Omental fat pad (tissue), 4 donors: ENCODE data around the gene SLC30A9. TPM values are rescaled to one million over a fixed set of nuclear protein-coding genes. Genes with fewer than 3 reads are reported as not detected.

ENCODE experiments used
- ATAC-seq: fragments of 150-250 bp; one replicate; pipeline ENCODE4 v1.9.1; 2016; ENCODE audit warnings: mild to moderate bottlenecking, moderate library complexity; ENCODE audit not compliant: low FRiP score
- DNase-seq: peaks from one replicate; pipeline ENCODE4 v3.0.0-alpha.2; 2019; ENCODE audit warnings: low spot score
- total RNA-seq, 4 donors: library from RNA; depleted of rRNA; stranded (reverse); fragments of >200 nt; gene quantifications; one replicate each; pipeline ENCODE4 v1.1.0, GENCODE V29; 2016
- TF ChIP-seq, protein P1 (sequence below), 3 donors: fragments of 450-650 bp; IDR thresholded peaks; one replicate each; pipeline ENCODE4 v1.5.1; 2016 to 2017; ENCODE audit warnings: antibody characterized with exemption in 3 of 3, mild to moderate bottlenecking in 3 of 3, moderate library complexity in 2 of 3

SLC30A9 gene
- total RNA-seq, 4 donors from 2014 or later, result 31.6 to 38.8 (median 35.0) TPM

DNA sequence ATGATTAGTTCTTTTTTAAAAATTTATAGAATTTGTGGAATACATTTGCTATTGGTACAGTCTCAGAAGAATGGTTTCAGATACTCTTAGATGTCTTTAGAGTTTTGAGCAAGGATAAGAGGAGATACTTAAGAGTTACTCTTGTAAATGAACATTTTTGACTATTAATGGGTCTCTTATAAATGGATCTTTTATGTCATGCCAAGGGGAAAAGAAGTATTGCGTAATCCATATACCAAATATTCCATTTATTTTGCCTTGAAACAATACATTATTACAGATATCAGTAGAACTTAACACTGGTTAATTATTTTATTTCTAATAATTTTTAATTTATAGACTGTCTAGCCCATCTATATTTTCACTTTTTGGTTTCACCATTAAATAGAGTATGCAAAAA lies 25.9 kb upstream of the SLC30A9 start:
- TF ChIP-seq, protein P1, sequence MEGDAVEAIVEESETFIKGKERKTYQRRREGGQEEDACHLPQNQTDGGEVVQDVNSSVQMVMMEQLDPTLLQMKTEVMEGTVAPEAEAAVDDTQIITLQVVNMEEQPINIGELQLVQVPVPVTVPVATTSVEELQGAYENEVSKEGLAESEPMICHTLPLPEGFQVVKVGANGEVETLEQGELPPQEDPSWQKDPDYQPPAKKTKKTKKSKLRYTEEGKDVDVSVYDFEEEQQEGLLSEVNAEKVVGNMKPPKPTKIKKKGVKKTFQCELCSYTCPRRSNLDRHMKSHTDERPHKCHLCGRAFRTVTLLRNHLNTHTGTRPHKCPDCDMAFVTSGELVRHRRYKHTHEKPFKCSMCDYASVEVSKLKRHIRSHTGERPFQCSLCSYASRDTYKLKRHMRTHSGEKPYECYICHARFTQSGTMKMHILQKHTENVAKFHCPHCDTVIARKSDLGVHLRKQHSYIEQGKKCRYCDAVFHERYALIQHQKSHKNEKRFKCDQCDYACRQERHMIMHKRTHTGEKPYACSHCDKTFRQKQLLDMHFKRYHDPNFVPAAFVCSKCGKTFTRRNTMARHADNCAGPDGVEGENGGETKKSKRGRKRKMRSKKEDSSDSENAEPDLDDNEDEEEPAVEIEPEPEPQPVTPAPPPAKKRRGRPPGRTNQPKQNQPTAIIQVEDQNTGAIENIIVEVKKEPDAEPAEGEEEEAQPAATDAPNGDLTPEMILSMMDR (IDR thresholded peaks at IDR 0.05), result no peak

DNA sequence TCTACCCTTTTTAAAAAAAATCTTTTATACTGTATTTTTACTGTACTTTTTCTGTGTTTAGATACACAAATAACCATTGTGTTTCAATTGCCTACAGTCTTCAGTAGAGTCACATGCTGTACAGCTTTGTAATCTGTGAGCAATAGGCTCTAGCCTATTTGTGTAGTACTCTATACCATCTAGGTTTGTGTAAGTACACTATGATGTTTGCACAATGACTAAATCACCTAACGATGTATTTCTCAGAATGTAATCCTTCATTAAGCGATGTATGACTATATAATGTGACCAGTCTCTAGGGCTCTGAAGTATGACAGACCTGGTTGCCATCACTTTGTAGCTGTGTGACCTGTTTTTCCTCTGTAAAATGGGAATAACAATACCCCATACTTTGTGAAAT lies 22.9 kb upstream of the SLC30A9 start:
- TF ChIP-seq, protein P1 (IDR thresholded peaks at IDR 0.05), result no peak
- ATAC-seq (no peak), DNase-seq (no peak)

More for the DNA sequence above, 25.9 kb upstream of the SLC30A9 start:
- ATAC-seq (no peak), DNase-seq (no peak)

DNA sequence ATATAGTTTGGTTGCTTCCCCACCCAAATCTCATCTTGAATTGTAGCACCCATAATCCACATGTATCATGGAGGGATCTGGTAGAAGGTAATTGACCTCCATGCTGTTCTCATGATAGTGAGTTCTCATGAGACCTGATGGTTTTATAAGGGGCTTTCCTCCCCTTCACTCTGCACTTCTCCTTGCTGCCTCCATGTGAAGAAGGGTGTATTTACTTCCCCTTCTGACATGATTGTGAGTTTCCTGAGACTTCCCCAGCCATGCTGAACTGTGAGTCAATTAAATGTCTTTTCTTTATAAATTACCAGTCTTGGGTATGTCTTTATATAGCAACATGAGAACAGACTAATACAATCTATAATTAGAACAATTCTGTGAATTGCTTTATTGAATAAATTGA lies 20.7 kb upstream of the SLC30A9 start:
- TF ChIP-seq, protein P1 (IDR thresholded peaks at IDR 0.05), result no peak
- ATAC-seq (no peak), DNase-seq (no peak)

DNA sequence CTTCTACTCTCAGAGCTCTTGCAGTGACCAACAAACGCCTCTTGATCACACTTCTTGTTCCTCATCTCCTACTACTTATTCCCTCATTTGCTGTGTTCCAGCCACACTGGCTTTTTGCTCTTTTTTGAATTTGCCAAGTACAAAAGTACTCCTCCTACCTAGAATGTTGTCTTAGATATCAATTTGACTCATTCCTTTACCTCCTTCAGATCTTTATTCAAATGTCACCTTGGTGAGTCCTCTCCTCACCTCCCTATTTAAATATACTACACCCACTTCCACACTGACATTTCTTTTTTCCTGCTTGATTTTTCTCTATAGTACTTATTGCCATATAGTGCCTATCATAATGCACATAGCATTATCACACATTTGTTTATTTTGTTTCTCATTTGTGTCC lies 15.0 kb upstream of the SLC30A9 start:
- TF ChIP-seq, protein P1 (IDR thresholded peaks at IDR 0.05), result no peak
- ATAC-seq, result no peak
- no peak for DNase-seq

DNA sequence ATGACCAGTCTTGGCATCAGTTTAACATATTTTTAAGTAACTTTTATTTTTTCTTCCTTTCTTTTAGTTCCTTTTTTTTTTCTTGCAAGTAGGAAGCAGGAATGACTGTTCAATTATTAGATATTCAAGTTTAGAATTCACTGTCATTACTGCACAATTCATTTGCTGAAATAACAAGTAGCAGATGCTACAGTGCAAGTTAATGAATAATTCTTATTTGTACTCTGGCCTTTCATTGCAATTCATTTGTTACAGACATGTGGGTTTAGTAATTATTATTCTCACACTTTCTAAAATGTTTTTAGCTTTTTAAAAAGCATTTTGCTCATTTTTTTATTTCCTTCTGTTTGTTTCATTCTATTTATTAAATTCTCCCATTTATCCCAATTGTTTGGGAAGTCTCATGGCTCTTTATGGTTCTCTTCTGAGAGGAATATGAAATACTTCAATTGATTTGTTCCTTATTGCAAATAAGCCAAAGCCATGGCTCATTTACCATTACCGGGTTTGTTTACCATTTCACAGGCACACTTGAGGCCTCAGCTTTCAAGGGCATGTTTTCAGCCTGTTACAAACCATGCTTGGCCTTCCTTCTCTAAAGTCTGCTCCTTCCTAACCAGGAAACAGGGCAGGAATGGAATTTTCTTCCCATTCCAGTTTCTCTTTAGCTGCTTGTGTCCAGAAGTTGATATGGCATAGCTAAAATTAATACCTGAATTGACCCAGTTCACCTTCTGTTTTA lies 13.4 kb upstream of the SLC30A9 start:
- DNase-seq (no peak), ATAC-seq (no peak)
- TF ChIP-seq, protein P1 (IDR thresholded peaks at IDR 0.05), result no peak

DNA sequence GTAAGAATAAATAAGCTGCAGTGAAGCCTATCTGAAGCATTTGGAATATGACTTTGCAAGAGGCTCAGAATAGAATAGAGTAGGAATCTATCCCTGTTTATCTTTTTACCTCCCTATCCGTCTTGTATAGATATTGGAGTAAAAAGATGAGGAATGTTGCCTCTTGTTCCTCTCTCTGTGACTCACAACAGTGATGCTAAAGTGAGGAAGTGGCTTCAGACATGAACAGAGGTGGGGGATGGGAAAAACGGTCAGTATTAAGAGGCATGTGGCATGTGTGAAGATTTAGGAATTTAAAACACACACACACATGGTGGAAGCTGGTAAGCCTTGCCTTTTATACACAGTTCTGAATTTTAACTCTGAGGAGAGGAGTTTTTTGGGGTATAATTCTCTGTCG lies 12.6 kb upstream of the SLC30A9 start:
- TF ChIP-seq, protein P1 (IDR thresholded peaks at IDR 0.05), result no peak
- ATAC-seq, result no peak
- DNase-seq, result no peak

DNA sequence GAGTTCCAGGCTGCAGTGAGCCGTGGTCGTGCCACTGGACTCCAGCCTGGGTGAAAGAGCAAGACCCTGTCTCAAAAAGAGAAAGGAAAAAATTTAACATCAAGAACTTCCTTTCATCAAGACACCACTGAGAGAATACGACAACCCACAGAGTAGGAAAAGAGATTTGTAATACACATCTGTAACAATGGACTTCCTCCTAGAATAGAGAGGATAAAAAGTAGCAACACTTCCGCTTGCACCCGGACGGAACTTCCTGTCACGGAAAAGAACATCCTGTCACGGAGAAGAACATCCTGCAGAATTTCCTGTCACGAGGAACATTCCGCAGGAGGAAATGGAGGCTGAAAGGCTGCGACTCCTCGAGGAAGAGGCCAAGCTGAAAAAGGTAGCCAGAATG lies 8.9 kb upstream of the SLC30A9 start, which contains the start of gene DCAF4L1:
TSS of gene DCAF4L1 (plus strand) at position 301 of the 400 bp plus-strand sequence. CDS start at position 338, 37 bp downstream.
- TF ChIP-seq, protein P1 (IDR thresholded peaks at IDR 0.05), result no peak
- DNase-seq, result no peak
- no peak for ATAC-seq
